ENCODE results near the gene GLCE. TPM values are rescaled to one million over a fixed set of nuclear protein-coding genes. Genes with fewer than 3 reads are reported as not detected.

Gene GLCE
- total RNA-seq, 1 donor, result 14.8 TPM

DNA sequence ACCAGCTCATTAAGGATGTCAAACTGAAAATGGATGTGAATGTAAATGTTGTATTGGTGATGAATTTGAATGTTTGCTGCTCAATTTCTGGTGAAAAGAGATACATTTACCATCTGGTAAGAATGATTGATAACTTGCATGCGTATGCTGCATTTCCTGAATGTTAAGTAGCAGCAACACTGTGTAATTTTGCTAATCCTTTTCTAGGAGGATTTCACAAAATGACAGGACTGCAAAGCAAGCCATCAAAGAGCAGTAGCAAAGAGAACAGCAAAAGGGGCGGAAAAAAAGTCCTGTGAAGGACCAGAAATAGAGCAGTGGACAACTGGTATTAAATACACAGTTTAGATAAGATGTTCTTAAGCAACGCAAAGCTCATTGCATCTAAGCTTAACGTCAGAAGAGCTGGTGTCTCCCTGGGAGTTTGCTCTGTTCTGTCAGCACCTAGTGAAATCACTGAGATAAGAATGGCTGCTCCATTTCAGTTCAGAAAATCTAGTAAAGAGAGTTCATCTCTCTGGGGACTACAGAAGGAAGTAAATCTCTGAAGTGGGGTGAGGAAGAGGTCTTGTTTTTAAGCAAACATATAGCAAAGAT is 114.7 kb downstream of the GLCE start:
- Histone ChIP-seq H3K4me1 (ENCODE audit: insufficient read depth, low read length) (no peaks in the 10 kb centered on the region), H3K36me3 (ENCODE audit: insufficient read depth, low read length) (no peaks in the 10 kb centered on the region), H4K20me1 (ENCODE audit: insufficient read depth, low read length) (no peaks in the 10 kb centered on the region), H3K9me3 (ENCODE audit: low read depth, low read length) (no peaks in the 10 kb centered on the region), H2AFZ (ENCODE audit: low read length) (no peak overlapping the region), H3K4me3 (ENCODE audit: insufficient read depth, low read length) (no peak overlapping the region), H3K79me2 (ENCODE audit: insufficient read depth, low read length) (no peaks in the 10 kb centered on the region), H3K27me3 (ENCODE audit: insufficient read depth, low read length) (peaks cover 6% of the 10 kb centered on the region), H3K4me2 (ENCODE audit: insufficient read depth, low read length) (no peak overlapping the region), H3K27ac (ENCODE audit: low read depth, low read length) (no peak overlapping the region)
- no peak for DNase-seq (ENCODE audit: insufficient read length, low spot score, missing footprints)
- no peak for TF ChIP-seq CTCF (IDR thresholded peaks at IDR 0.05; ENCODE audit: extremely low read depth, low read depth, low read length)

DNA sequence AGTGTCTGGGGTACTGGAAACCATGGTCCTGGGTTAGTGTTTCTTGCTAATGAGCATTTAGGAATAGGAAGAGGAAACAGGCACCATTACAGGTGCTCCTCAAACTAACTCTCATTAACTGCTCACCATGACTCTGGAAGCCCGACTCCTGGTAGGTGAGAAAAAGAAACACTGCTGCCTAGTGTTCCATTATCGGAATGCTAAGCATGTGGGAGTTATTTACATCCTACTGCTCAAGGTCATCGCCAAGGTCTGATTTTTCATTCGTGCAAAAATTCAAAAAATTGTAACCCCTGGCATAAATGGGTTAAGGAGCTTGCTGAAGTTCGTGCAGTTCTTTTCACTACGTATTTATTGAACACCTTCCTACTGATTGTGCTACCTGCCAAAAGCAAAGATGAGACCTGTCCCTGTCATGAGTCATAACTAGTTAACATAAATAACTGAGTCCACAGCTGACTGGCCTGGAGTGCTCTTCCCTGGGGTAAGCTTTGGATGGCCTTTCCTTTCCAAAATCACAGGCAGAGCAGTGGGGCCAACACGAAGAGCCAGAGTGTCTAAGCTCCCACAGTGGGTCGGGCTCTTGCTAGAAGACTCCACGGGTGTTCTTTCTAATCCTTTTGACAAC is 115.6 kb downstream of the GLCE start:
- Histone ChIP-seq H3K9me3 (ENCODE audit: low read depth, low read length) (no peaks in the 10 kb centered on the region), H3K4me3 (ENCODE audit: insufficient read depth, low read length) (no peak overlapping the region), H3K27me3 (ENCODE audit: insufficient read depth, low read length) (peaks cover 6% of the 10 kb centered on the region), H2AFZ (ENCODE audit: low read length) (no peak overlapping the region), H3K79me2 (ENCODE audit: insufficient read depth, low read length) (no peaks in the 10 kb centered on the region), H3K36me3 (ENCODE audit: insufficient read depth, low read length) (no peaks in the 10 kb centered on the region), H3K27ac (ENCODE audit: low read depth, low read length) (no peak overlapping the region), H4K20me1 (ENCODE audit: insufficient read depth, low read length) (no peaks in the 10 kb centered on the region), H3K4me2 (ENCODE audit: insufficient read depth, low read length) (no peak overlapping the region), H3K4me1 (ENCODE audit: insufficient read depth, low read length) (no peaks in the 10 kb centered on the region)
- no peak for TF ChIP-seq CTCF (IDR thresholded peaks at IDR 0.05; ENCODE audit: extremely low read depth, low read depth, low read length)
- DNase-seq (ENCODE audit: insufficient read length, low spot score, missing footprints), result no peak

- no peaks in the 10 kb centered on the region for H4K20me1 ChIP-seq (ENCODE audit: insufficient read depth, low read length)
- peaks cover 8% of the 10 kb centered on the region for H3K27me3 ChIP-seq (ENCODE audit: insufficient read depth, low read length)
- H2AFZ ChIP-seq (ENCODE audit: low read length), result no peak overlapping the region
- H3K4me3 ChIP-seq (ENCODE audit: insufficient read depth, low read length), result no peak overlapping the region
- H3K4me1 ChIP-seq (ENCODE audit: insufficient read depth, low read length), result no peaks in the 10 kb centered on the region
- TF ChIP-seq CTCF (IDR thresholded peaks at IDR 0.05; ENCODE audit: extremely low read depth, low read depth, low read length), result no peak
- H3K27ac ChIP-seq (ENCODE audit: low read depth, low read length), result no peak overlapping the region
- no peak for DNase-seq (ENCODE audit: insufficient read length, low spot score, missing footprints)
- no peak overlapping the region for H3K4me2 ChIP-seq (ENCODE audit: insufficient read depth, low read length)
- H3K9me3 ChIP-seq (ENCODE audit: low read depth, low read length), result no peaks in the 10 kb centered on the region
- H3K79me2 ChIP-seq (ENCODE audit: insufficient read depth, low read length), result no peaks in the 10 kb centered on the region
- no peaks in the 10 kb centered on the region for H3K36me3 ChIP-seq (ENCODE audit: insufficient read depth, low read length)
These were observed 116.9 kb downstream of the GLCE start for GRCh38 chr15:69277316-69277715.

GRCh38 chr15:69279636-69280035 is 119.2 kb downstream of the GLCE start:
- Histone ChIP-seq H3K4me3 (ENCODE audit: insufficient read depth, low read length) (no peak overlapping the region), H3K4me1 (ENCODE audit: insufficient read depth, low read length) (no peaks in the 10 kb centered on the region), H3K36me3 (ENCODE audit: insufficient read depth, low read length) (no peaks in the 10 kb centered on the region), H3K79me2 (ENCODE audit: insufficient read depth, low read length) (no peaks in the 10 kb centered on the region), H2AFZ (ENCODE audit: low read length) (no peak overlapping the region), H3K27ac (ENCODE audit: low read depth, low read length) (no peak overlapping the region), H3K27me3 (ENCODE audit: insufficient read depth, low read length) (peaks cover 8% of the 10 kb centered on the region), H3K4me2 (ENCODE audit: insufficient read depth, low read length) (no peak overlapping the region), H3K9me3 (ENCODE audit: low read depth, low read length) (no peaks in the 10 kb centered on the region), H4K20me1 (ENCODE audit: insufficient read depth, low read length) (no peaks in the 10 kb centered on the region)
- DNase-seq (ENCODE audit: insufficient read length, low spot score, missing footprints), result no peak
- no peak for TF ChIP-seq CTCF (IDR thresholded peaks at IDR 0.05; ENCODE audit: extremely low read depth, low read depth, low read length)
